Posterior cingulate gyrus (tissue), 11 donors: ENCODE measurements around the gene RNF113B.
A peak's percentile ranks its signal among the peaks of the same experiment; 100 is the strongest.

Experiments
- DNase-seq, 10 donors: peaks; one replicate each; pipeline versions ENCODE4 v3.0.0 to v3.0.0-alpha.2; 2020 to 2021; ENCODE audit warnings: mixed read lengths in 3 of 10
- intact Hi-C: fragments of 100-400 bp; cut with DNase I; formaldehyde crosslinking; loops from one replicate; pipeline ENCODE4 v1.15.1; 2023

RNF113B gene

GRCh38 chr13:98176777-98177608, at the start of gene RNF113B:
TSS of gene RNF113B (minus strand) at chr13:98177269. CDS start at chr13:98177236, 33 bp downstream.
- intact Hi-C loops: no loop called here
- DNase-seq: no peak

GRCh38 chr13:98226496-98226895, 49.4 kb upstream of the RNF113B start:
- intact Hi-C loops: no loop called here
- no peak for DNase-seq

DNA sequence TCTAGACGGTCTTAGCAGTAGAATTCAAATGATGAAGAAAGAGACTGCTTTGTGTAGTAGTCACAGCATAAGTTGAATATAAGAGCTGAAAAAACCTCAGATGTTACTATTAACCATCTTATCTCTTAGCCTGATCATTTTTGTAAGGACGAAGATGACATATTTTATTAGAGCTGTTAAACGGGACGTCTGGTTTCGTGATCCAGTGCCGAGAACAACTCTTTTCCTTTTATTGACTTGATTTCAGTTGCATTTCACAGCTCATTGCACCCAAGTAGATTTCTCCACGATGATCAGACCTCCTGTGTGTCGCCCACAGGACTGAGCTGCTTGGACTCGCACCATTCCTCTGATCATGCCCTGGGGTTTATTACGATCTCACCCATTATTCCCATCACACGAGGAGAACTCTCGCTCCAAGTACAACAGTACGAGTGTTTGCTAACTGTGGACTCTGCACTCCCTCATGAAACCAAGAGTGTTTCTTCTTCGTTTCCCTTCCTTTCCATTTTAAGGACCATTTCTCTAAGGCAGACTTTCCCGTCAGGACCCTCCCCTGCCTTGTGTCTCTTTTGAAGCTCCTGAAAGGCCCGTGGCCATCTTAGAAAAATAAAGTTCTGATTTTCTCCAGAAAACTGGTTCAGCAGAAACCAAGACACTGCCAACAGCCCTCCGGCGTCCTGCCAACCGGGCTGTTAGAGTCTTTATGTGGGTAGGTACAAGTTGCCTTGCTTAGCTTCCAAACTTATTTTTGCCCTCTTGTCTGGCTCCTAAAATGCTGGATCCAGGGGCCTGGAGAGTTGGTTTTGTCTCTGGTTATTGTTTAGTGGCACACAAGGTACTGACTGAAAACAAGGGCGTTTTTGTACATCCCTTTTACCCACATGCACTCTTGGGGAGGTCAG, 48.2 kb upstream of the RNF113B start:
- peak in 9 of 10 donors; percentile 36 to 94 (median 68) for DNase-seq
- intact Hi-C loops: no loop called here

DNA sequence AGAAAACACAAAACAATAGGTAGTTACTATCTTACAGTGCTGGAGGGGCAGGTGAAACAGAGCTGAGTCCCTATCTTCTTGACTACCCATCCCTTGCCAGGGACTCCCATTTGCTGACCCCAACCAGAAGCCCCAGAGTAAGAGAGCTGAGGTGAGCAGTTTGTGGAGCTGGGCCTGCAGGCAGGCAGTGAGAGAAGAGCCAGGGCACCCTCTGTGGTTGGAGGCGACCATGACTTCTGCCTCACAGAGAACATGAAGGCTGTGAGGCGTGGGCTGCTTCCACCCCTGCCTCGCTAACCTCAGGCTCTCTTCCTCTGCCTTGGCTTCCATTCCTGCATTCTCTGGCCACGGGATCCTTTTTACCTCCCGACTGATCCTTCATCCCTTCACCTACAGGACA, 47.5 kb upstream of the RNF113B start:
- intact Hi-C loops: no loop called here
- DNase-seq: no peak

GRCh38 chr13:98223741-98224140, 46.7 kb upstream of the RNF113B start:
- intact Hi-C loops: no loop called here
- no peak for DNase-seq

- intact Hi-C loops: no loop called here
- DNase-seq: no peak
These were observed 45.7 kb upstream of the RNF113B start for GRCh38 chr13:98222816-98223215.

DNA sequence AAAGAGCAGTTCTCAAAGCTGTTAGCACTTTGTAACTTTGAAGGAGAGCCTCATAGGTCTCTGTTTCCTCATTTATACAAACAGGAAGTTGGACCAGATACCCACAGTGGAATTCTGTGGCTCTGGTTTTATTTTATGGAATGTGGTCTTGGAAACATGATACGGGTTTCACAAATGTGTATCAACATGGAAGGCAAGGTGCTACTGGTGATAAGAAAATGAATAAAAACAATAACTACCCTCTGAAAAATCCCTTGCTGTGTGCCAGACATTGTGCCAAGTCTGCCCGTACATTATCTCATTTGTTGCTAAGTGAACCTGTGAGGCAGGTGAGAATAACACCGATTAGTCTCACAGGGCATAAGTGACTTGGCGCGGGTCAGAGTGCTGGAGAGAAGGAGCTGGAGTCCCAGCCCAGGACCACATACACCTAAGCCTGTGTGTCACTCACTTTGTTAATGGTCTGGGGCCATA, 45.0 kb upstream of the RNF113B start:
- DNase-seq: no peak
- intact Hi-C loops: no loop called here

- DNase-seq: no peak
- intact Hi-C loops: no loop called here
These were observed 44.2 kb upstream of the RNF113B start for GRCh38 chr13:98221234-98221633.

DNA sequence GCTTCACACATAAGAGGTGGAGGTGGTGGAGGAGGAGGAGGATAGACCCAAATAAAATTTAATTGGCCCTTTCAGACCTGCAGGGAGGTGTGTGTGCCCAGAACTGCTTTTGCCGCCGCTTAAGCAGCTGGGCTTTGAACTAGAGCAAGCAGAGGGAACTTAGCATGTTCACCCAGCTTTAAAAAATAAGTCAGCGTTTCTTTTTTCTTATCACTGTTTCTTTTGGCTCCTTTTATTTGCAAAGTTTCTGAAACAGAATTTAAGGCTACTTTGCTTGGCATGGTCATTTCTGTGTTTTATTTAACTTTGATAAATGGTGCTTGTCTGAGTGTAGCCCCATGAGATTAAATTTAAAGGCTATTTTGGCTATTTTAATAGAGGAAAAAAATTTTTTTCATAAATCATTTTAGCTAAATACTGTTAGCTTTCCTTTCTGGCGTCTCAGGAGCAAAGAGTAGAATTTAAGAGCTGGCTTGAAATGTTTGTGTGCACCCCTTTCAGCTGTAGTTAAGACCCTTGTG, 43.3 kb upstream of the RNF113B start:
- intact Hi-C loops: no loop called here
- DNase-seq: no peak

- DNase-seq: no peak
- intact Hi-C loops: no loop called here
These were observed 42.6 kb upstream of the RNF113B start for GRCh38 chr13:98219685-98220084.

DNA sequence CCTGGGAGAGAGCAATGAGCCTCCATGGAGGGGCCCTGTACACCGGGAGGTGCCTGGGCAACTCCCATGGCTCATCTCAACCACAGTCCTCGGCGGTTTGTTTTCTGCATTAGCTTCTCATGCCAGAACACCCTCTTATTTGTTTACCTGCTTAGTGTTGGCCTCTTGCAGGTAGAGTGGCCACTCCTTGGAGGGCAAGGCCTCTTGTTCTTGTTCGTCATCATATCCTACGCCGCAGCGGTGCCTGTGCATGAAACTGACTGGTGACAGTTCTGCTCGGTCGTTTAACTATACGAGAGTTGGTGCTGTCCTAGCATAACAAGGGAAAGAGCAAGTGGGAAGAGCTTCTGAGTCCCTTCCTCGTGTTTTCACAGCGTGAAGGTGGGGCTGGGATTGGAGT, 40.5 kb upstream of the RNF113B start:
- DNase-seq: no peak

DNA sequence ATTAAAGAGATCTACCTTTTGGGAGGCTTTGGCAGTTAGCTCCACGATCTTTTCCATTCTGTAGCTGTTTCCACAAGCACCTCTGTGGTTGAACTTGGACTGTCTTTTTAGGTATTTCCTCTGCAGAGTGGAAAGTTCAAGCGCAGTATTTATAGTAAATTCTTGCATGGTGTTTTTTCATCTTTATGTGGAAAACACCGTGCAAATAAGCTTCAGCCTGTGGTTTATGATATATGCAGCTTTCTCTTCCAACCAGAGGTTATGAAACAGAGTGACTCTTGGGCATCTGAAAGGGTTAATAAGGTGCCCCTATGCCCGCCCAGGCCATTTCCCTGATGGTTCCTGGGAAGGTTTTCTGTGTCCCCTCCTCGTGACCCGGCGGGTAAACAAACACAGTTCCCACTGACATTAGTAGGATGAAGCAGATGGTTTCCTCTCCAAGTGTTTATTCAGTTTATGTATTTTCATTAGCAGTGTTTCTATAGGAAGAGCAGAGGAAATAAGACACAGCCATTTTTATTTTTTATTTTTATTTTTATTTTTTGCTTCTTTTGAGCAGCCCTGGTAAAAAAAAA, 39.7 kb upstream of the RNF113B start:
- DNase-seq: no peak
- intact Hi-C loops: no loop called here

More for the DNA sequence above, 40.5 kb upstream of the RNF113B start:
- intact Hi-C loops: no loop called here

- intact Hi-C loops: no loop called here
- DNase-seq: peak in 2 of 10 donors; percentile 29 to 44
These were observed 39.1 kb upstream of the RNF113B start for GRCh38 chr13:98216135-98216565.

GRCh38 chr13:98215508-98215907, 38.4 kb upstream of the RNF113B start:
- DNase-seq: no peak
- intact Hi-C loops: no loop called here

DNA sequence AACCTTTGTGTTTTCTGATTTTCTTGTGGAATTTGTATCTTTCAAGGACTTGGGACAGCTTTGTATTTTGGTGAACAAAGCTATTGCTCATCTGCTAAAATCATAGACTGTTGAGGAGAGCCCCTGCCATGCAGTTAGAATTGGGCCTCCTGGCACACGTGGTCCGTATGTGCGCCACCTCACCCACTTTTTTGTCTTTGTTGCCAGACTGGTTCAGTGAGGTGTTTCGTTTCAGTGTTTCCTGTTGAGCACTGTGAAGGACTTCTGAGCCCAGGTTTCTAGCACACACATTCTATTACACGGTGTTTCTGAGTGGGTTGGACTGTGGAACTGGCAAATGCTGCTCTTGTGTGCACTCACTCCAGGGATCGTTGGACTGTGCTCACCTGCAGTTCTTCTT, 37.6 kb upstream of the RNF113B start:
- DNase-seq: no peak
- intact Hi-C loops: no loop called here

- intact Hi-C loops: no loop called here
- peak in 8 of 10 donors; percentile 40 to 95 (median 52) for DNase-seq
These were observed 37.1 kb upstream of the RNF113B start for GRCh38 chr13:98214008-98214643.

DNA sequence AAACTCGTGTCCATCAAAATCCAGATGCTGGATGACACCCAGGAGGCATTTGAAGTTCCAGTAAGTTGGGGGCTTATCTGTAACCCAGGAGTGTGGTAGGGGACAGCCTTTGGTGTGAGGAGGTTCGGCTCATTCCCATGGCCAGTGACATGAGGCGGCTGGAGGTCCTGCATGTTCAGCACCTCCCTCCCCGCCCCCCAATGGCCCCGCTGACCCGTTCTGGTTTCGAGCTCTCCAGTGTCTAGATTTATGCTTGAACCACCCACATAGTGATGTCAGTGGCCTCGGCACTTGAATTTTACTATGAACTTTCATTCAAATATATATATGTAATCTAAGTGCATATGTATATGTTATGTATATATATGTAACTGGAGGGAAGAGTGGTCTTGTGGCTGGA, 36.3 kb upstream of the RNF113B start:
- no peak for DNase-seq
- intact Hi-C loops: no loop called here

DNA sequence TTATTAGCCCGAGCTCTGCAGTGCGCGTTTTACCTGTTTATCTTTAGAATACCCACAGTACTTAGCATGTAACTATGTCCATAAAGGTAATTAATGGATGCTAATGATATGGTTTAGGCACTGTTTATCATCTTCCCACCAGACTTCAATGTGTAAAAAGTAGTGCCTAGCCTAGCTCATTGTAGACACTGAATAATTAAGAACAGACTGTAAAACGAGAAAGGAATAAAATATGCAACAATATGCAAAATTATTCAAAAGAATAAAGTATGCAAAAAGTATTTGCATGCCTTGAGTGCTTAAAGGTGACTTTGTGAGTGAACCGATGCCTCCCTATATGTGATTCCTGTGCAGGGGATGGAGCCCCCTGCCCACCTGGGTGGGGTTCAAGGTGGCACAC, 35.7 kb upstream of the RNF113B start:
- intact Hi-C loops: no loop called here
- no peak for DNase-seq

DNA sequence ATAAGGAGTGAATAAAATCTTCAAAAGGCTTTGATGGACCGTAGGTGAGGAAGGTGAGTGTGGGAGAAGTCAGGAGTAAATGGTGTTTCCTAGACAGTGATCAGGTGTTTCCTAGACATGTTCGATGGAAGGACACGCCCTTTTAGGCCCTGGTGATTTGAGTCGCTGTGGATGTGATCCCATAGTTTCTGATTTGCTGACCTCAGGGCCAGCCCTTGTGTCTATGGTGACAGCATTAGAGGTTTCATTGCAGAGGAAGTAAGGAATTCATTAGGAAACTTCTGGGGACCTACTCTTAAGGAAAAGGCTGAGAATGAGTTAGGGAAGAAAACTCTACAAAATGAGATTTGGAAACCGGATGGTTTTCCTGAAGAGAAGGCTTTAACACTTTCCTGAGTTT, 31.5 kb upstream of the RNF113B start:
- intact Hi-C loops: no loop called here
- no peak for DNase-seq

DNA sequence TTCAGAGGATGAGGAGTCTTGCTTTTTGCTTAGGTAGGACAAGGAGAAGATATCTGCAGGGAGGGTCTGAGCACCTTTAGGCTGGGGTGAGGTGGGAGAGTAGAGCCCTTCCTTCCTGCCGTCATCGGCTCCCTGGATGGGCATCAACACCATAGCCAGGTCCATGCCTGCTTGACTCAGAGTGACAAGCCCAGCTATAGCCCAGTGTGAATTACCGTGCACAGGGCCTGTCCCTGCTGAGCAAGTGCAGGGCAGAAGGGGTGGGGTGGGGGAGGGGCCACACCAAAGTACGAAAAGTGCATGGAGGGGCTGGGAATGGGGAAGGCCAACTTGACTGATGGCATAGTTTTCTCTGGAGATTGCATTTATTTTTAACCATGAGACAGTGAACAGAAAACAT, 30.3 kb upstream of the RNF113B start:
- intact Hi-C loops: no loop called here
- DNase-seq: no peak
